ENCODE measurements around the gene MIPOL1. TPM values are rescaled to one million over a fixed set of nuclear protein-coding genes. Genes with fewer than 3 reads are reported as not detected.

Gene MIPOL1
- total and polyA plus RNA-seq, 2 donors (not counting 3 experiments of a cell fraction or from before 2014, with no cell fraction given) = 3.4 to 33.5 TPM

DNA sequence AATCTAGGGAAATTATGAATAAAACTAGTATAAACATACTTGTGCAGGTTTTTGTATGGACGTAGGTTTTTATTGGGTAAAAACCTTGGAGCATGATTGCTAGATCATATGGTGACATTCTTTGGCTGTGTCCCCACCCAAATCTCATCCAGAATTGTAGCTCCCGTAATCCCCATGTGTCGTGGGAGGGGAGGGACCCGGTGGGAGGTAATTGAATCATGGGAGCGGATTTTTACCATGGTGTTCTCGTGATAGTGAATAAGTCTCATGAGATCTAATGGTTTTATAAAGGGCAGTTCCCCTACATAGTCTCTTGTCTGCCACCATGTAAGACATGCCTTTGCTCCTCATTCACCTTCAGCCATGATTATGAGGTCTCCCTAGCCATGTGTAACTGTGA is 276.5 kb downstream of the MIPOL1 start:
- no TSS peak for BruUV-seq (replicated peaks)
- ChIA-PET CTCF (no interaction called here), POLR2A (no interaction called here)
- no peaks in the 10 kb centered on the region for H4K20me1 ChIP-seq (replicated peaks; ENCODE audit: control insufficient read depth, extremely low read depth, insufficient read depth, low read length)
- intact Hi-C loops (cut with micrococcal nuclease) = no loop called here
- no peak overlapping the region for H2AFZ ChIP-seq (ENCODE audit: low read depth, low read length)
- DNase-seq (ENCODE audit: low read depth, low spot score) (no peak), FAIRE-seq (no peak)
- H3K4me1 ChIP-seq (ENCODE audit: control insufficient read depth, extremely low read depth, insufficient read depth, low read length) = no peaks in the 10 kb centered on the region
- TF ChIP-seq JUN (IDR thresholded peaks at IDR 0.05; ENCODE audit: borderline replicate concordance, insufficient read depth, insufficient read length, low read depth) (no peak), FOS (IDR thresholded peaks at IDR 0.05; ENCODE audit: borderline replicate concordance, insufficient read depth, low read length) (no peak), MYC (IDR thresholded peaks at IDR 0.05; ENCODE audit: low read depth, low read length) (no peak), POLR2AphosphoS5 (IDR thresholded peaks at IDR 0.05; ENCODE audit: insufficient read depth, low read depth, low read length) (no peak), POLR2A (IDR thresholded peaks at IDR 0.05; ENCODE audit: low read depth, low read length) (no peak), EZH2 (IDR thresholded peaks at IDR 0.05; ENCODE audit: borderline replicate concordance, low read depth, low read length, severe bottlenecking) (no peak), GATA2 (IDR thresholded peaks at IDR 0.05; ENCODE audit: insufficient read depth, insufficient read length, low read depth, low read length) (no peak)
- TF ChIP-seq, protein P1, sequence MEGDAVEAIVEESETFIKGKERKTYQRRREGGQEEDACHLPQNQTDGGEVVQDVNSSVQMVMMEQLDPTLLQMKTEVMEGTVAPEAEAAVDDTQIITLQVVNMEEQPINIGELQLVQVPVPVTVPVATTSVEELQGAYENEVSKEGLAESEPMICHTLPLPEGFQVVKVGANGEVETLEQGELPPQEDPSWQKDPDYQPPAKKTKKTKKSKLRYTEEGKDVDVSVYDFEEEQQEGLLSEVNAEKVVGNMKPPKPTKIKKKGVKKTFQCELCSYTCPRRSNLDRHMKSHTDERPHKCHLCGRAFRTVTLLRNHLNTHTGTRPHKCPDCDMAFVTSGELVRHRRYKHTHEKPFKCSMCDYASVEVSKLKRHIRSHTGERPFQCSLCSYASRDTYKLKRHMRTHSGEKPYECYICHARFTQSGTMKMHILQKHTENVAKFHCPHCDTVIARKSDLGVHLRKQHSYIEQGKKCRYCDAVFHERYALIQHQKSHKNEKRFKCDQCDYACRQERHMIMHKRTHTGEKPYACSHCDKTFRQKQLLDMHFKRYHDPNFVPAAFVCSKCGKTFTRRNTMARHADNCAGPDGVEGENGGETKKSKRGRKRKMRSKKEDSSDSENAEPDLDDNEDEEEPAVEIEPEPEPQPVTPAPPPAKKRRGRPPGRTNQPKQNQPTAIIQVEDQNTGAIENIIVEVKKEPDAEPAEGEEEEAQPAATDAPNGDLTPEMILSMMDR (IDR thresholded peaks at IDR 0.05; ENCODE audit: extremely low read depth in 1 of 2, insufficient read depth in 1 of 2, low read depth in 1 of 2, low read length in 2 of 2) = no peak
- TF ChIP-seq, protein P2, sequence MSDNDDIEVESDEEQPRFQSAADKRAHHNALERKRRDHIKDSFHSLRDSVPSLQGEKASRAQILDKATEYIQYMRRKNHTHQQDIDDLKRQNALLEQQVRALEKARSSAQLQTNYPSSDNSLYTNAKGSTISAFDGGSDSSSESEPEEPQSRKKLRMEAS (IDR thresholded peaks at IDR 0.05; ENCODE audit: insufficient read depth, insufficient read length) = no peak
- H3K4me3 ChIP-seq (replicated peaks in 1 of 3; ENCODE audit: insufficient read depth in 1 of 3, low read depth in 1 of 3, low read length in 3 of 3) = no peak overlapping the region
- no peaks in the 10 kb centered on the region for H3K27me3 ChIP-seq (ENCODE audit: control insufficient read depth in 2 of 2, insufficient read depth in 2 of 2, low read length in 2 of 2)
- peaks cover 3% of the 10 kb centered on the region for H3K9me1 ChIP-seq (replicated peaks; ENCODE audit: control insufficient read depth, extremely low read depth, insufficient read depth, low read length)
- no peak overlapping the region for H3K4me2 ChIP-seq (ENCODE audit: insufficient read depth, low read length)
- dilution Hi-C loops (cut with MboI; ENCODE audit: extremely low pct_ligation_motif_present, low sequenced_read_pairs) = no loop called here
- H3K9ac ChIP-seq (replicated peaks; ENCODE audit: extremely low read depth, insufficient read depth, low read length) = no peak overlapping the region
- no peaks in the 10 kb centered on the region for H3K9me3 ChIP-seq (replicated peaks; ENCODE audit: control insufficient read depth, insufficient read depth, low read length)
- no peaks in the 10 kb centered on the region for H3K36me3 ChIP-seq (ENCODE audit: control insufficient read depth in 2 of 2, extremely low read depth in 1 of 2, insufficient read depth in 2 of 2, low read length in 2 of 2)
- no peak overlapping the region for H3K27ac ChIP-seq (ENCODE audit: insufficient read depth, low read depth, low read length)
- H3K79me2 ChIP-seq (ENCODE audit: control insufficient read depth, insufficient read depth, low read length) = no peaks in the 10 kb centered on the region
